GM12801 (cell line): ENCODE measurements around the gene ABLIM1.

Experiments used
- TF ChIP-seq, protein P1 (sequence below): IDR thresholded peaks from one replicate; pipeline ENCODE4 v1.5.1; 2011; ENCODE audit warnings: control low read depth; ENCODE audit not compliant: insufficient read length; ENCODE audit errors: extremely low read depth

The ABLIM1 gene

DNA sequence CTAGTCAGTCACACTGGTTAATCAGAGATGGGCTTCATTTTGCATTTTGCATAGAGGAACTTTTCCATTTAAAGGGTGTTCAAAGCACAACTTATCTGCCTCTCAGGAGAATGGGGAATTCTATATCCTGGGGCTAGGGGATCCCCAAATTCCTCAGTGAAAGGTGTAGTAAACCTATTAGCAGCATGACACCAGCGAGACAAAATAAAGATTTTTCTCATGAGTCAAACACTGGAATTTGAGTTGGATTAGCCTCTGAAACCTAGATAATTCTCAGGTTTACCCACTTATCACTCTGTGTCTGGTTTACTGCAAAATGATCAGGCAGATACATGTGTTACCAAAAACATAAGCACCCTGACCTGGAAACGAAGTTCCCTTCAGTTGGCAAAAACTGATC is 255.8 kb downstream of the ABLIM1 start:
- TF ChIP-seq, protein P1, sequence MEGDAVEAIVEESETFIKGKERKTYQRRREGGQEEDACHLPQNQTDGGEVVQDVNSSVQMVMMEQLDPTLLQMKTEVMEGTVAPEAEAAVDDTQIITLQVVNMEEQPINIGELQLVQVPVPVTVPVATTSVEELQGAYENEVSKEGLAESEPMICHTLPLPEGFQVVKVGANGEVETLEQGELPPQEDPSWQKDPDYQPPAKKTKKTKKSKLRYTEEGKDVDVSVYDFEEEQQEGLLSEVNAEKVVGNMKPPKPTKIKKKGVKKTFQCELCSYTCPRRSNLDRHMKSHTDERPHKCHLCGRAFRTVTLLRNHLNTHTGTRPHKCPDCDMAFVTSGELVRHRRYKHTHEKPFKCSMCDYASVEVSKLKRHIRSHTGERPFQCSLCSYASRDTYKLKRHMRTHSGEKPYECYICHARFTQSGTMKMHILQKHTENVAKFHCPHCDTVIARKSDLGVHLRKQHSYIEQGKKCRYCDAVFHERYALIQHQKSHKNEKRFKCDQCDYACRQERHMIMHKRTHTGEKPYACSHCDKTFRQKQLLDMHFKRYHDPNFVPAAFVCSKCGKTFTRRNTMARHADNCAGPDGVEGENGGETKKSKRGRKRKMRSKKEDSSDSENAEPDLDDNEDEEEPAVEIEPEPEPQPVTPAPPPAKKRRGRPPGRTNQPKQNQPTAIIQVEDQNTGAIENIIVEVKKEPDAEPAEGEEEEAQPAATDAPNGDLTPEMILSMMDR: no peak

DNA sequence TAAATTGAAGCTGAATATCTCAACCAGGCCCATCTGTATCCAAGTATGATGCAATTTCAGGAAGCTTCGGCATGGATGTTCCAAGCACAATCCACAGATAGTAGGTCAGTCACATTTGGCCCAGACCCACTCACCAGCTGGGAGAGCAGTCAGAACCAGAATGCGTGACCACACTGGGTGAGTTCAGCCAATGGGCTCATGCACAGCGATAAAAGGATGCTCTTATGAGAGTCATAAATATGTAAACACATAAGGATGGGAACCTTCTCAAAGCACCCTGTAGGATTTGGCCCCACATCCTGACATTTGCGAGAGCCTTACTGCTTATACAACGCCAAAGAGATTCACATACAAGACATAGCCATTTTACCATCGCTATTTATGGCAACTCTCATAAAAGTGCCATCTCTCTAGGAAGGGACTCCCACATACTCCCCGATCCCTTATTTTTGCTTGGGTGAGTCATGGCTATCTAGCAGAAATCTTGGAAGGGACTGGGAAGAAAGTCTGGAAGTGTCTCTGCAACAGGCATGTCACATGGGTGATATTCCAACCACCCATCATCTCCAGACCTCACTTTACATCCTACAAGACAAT is 256.8 kb downstream of the ABLIM1 start:
- TF ChIP-seq, protein P1: no peak

DNA sequence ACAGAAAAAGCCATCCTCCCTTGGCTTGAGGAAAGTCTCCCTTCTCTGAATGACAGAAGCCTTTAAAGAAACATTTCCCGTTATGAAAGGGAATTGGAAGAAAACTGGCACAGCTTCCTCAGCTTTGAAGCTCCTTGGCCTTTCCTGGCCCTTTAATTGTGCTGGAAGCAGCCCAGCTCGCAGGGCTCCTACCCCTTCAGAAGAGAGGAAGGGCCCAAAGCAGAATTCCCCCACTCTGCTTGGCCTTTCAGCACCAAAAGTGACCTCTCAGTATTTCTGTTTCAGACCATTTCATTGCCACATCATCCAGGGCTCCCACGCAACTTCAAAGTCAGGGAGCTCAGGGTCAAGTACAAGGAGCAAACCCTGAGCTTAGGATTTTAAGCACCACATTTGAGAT is 258.0 kb downstream of the ABLIM1 start:
- TF ChIP-seq, protein P1: no peak

DNA sequence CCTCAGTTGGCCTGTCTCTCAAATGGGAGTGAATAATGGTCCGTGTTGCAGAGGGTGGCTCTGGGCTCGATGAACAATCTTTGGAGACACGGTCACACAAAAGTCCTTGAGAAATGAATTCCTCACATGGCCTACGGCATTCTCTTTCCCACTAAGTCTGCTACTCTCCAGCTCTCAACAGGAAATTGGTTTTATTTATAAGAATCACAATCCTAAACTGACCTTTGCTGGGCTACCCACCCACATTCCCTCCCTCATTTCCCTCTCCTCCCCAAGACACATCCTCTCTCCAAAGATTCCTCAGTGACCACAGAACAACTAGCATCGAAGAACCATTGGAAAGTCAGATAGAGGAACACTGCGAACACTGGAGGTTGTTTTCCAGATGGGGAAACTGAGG is 258.5 kb downstream of the ABLIM1 start:
- TF ChIP-seq, protein P1: no peak

DNA sequence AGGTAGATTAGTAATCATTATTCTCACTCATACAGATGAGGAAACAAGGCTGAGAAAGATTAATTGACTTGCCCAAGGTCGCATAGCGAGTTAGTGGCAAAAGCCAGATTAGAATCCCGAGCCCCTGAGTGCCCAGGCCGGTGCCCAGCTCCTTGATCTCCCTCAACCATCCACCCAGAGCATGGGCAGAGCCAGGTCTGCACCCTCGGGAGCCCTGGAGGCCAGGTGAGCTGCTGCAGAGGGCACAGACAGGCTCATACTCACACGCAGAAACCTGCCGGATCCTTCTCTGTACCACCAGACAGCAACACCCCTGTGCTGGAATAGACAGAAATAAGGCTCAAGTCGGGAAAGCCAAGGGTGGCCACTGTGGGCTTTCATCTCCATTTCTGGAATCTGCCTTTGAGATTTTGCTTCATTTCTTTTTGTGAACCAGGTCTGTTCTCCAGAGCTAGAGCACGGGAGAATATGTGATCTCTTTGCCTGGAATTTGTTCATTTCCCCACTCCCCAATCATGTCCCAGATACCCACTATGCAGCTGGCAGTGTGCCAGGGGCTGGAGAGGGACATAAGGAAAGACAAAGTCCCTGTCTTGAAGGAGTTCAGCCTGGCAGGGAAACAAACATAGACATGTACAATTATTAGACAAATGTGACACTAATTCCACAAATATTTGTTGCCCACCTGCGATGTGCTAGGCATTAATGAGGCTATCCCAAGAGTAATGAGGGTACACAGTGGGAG is 259.3 kb downstream of the ABLIM1 start:
- TF ChIP-seq, protein P1: no peak

DNA sequence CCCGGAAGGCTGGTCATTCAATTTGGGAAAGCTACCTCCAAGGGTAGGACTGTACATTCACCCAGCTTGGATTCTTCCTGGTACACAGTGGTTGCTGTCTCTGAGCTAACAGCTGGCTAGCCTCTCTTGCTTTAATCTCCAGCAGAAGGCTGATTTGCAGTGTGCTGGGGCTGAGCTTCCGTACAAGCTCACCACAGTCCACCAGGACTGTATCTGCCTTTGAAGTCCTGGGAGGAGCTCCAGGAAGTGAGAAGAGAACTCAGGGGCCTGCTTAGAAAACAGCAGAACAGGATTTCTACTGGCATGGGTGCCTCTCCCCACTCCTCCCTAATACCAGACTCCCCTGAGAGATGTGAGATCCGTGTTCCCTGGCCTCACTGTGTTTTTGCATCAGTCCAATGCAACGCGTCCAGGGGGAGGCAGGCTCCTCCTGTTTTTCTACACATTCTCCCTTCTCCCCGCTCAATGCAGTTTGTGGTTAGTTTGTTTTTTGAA is 260.4 kb downstream of the ABLIM1 start:
- TF ChIP-seq, protein P1: no peak

DNA sequence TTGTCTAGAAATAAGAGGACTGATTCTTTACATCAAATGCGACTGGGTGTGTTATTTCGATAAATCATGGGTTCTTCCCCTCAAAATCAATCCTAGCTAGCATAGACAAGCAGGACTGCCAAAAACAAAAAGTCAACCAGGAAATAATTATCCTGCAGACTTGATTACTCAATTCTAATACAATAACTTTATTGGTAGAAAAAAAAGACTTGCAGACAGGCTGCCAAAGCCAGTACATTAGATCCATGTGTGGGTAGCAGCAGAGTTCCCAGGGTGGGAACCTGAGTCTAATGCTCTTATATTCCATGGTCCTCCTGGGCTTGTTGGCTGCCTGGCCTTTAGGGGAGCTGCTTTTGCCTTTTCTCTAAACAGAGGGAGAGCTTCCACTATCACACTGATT is 261.6 kb downstream of the ABLIM1 start:
- TF ChIP-seq, protein P1: no peak
